Common myeloid progenitor, CD34-positive (primary cell): Measurements from ENCODE around the gene LYRM1.
A peak's percentile ranks its signal among the peaks of the same experiment; 100 is the strongest.

Experiments used
- CTCF ChIA-PET: fragments of 350-600 bp; sonication (Branson Sonifier 250); formaldehyde crosslinking; loops from one replicate; lab custom pipeline; 2021; ENCODE audit warnings: antibody characterized with exemption; lab: Charles Lee
- POLR2A ChIA-PET: fragments of 350-600 bp; sonication (Branson Sonifier 250); formaldehyde crosslinking; loops from one replicate; lab custom pipeline; 2021; ENCODE audit warnings: antibody characterized with exemption; lab: Charles Lee
- DNase-seq, 3 donors: peaks; one replicate each; pipeline versions ENCODE4 v3.0.0 to v3.0.0-alpha.2; 2013
- H3K27ac ChIP-seq, 2 experiments: 1 replicate in 1 of 2; 2 replicates in 1 of 2; pipeline ENCODE4 v1.7.0; 2013; ENCODE audit warnings: inconsistent platforms in 2 of 2, low read length in 2 of 2, mild to moderate bottlenecking in 2 of 2, low read depth in 1 of 2, moderate library complexity in 1 of 2; ENCODE audit not compliant: severe bottlenecking in 2 of 2, insufficient read depth in 1 of 2, poor library complexity in 1 of 2
- H3K27me3 ChIP-seq, 5 experiments: replicated peaks in 2 of 5; 1 replicate in 3 of 5; 2 replicates in 2 of 5; pipeline versions ENCODE4 v1.6.1 to v1.7.0; 2013; ENCODE audit warnings: low read length in 4 of 5, mild to moderate bottlenecking in 2 of 5, moderate library complexity in 2 of 5, inconsistent platforms in 1 of 5; ENCODE audit not compliant: insufficient read depth in 5 of 5, control insufficient read depth in 4 of 5
- H3K36me3 ChIP-seq, 4 experiments: 1 replicate in 2 of 4; 2 replicates in 2 of 4; pipeline versions ENCODE4 v1.6.1 to v1.7.0; 2013; ENCODE audit warnings: low read length in 3 of 4, control low read depth in 1 of 4, mild to moderate bottlenecking in 1 of 4; ENCODE audit not compliant: control insufficient read depth in 4 of 4, insufficient read depth in 4 of 4
- H3K4me1 ChIP-seq, 4 experiments: 1 replicate in 3 of 4; 2 replicates in 1 of 4; pipeline versions ENCODE4 v1.6.1 to v1.7.1; 2013; ENCODE audit warnings: low read length in 3 of 4, mild to moderate bottlenecking in 3 of 4, control low read depth in 1 of 4, inconsistent platforms in 1 of 4, moderate library complexity in 1 of 4; ENCODE audit not compliant: control insufficient read depth in 4 of 4, insufficient read depth in 4 of 4; ENCODE audit errors: control extremely low read depth in 1 of 4
- H3K4me3 ChIP-seq, 7 experiments: 1 replicate in 4 of 7; 2 replicates in 3 of 7; pipeline versions ENCODE4 v1.5.1 to v1.7.0; 2013; ENCODE audit warnings: mild to moderate bottlenecking in 7 of 7, low read length in 6 of 7, moderate library complexity in 6 of 7, inconsistent platforms in 2 of 7, low read depth in 2 of 7, control low read depth in 1 of 7; ENCODE audit not compliant: insufficient read depth in 4 of 7, control insufficient read depth in 1 of 7; ENCODE audit errors: extremely low read depth in 1 of 7
- H3K9me3 ChIP-seq, 5 experiments: 1 replicate in 4 of 5; 2 replicates in 1 of 5; pipeline versions ENCODE4 v1.6.1 to v1.7.1; 2013; ENCODE audit warnings: low read length in 4 of 5, mild to moderate bottlenecking in 2 of 5, inconsistent platforms in 1 of 5, low read depth in 1 of 5, moderate library complexity in 1 of 5; ENCODE audit not compliant: control insufficient read depth in 4 of 5, insufficient read depth in 2 of 5; ENCODE audit errors: control extremely low read depth in 1 of 5
- WGBS: methylation state at CpG from one replicate; pipeline ENCODE4 v1.1.5; 2013; ENCODE audit not compliant: insufficient coverage; 5-methylcytosine and 5-hydroxymethylcytosine counted together

LYRM1 gene

DNA sequence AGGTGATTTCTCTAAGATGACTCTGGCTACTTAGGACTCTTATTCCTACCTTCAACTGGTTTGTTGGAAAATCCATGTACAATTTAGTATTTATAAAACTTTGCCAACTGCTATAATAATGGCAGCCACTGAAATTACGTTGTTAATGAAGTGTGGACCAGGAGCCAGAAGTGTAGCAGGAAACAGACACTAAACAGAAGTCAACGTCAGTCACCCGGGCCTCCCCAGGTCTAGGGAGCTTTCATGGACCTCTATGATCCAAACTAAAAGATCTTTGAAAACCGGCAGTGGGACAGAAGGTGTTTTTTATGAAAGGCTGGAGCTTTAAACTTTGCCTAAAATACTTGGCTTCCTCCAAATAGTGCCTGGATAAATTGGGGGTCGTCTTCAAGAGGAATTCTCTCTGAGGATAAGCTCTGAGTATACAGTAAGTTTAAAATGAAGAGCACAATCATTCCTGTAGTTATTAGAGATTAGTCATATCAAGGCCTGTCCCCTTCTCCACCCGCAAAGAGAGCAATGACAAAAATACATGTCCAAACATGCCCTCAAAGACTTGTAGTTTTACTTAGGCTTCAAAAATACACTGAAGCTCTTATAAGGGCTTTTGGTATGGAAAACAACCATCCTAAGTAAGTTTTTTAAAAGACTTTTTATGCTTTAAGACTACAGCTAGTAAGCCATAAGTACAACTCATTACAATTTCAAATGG, 35.0 kb upstream of the LYRM1 start:
- Histone ChIP-seq H3K4me3 (no peak overlapping the region), H3K36me3 (peaks cover 3 to 28% (median 21%) of the 10 kb centered on the region in 4 experiments), H3K27me3 (no peaks in the 10 kb centered on the region), H3K4me1 (peaks cover 0 to 40% (median 15%) of the 10 kb centered on the region in 4 experiments), H3K27ac (no peak overlapping the region), H3K9me3 (no peaks in the 10 kb centered on the region)
- ChIA-PET POLR2A (no interaction called here), CTCF (interaction anchor here (0.5 to 3.5 kb wide), 8 partner anchors 9 to 1234 kb away, joined by 3 to 13 read pairs (median 4); no protein-coding TSS in a partner anchor)
- DNase-seq, result no peak
- 93% methylated on average over 5 of the region's 6 CpGs for WGBS

DNA sequence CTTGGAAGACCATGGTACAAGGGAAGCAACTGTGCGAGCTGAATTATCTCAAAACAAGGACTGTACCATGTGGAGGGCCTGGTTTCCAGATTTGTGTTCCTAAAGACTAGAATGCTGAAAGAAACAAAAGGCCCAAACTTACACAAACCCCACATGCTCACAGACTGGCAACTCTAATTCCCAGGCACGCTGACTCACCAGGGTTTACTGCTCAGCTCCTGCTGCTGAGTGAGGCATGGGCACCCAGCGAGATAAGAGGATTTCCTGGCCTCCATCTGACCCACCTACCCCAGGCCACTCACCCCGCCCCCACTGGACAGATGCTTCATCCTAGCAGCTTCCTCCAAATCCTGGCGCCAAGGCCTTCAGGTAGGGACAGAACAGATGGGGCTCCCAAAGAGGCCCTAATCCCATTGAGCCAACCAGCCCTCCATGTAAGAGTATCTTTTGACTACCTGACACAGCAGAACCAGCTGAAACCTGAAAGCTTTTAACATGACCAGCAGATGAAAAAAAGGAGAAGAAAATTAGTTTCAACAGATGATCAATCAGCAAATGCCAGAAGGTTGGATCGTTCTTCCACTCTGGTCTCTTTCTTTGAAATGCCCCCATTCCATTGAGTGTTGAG, 34.3 kb upstream of the LYRM1 start:
- Histone ChIP-seq H3K36me3 (peaks cover 3 to 23% (median 15%) of the 10 kb centered on the region in 4 experiments), H3K4me3 (no peak overlapping the region), H3K27ac (no peak overlapping the region), H3K9me3 (no peaks in the 10 kb centered on the region), H3K27me3 (no peaks in the 10 kb centered on the region), H3K4me1 (peaks cover 0 to 47% (median 19%) of the 10 kb centered on the region in 4 experiments)
- 82% methylated on average over 3 of the region's 6 CpGs for WGBS
- ChIA-PET CTCF (interaction anchor here (0.8 to 3.5 kb wide), 7 partner anchors 9 to 66 kb away, joined by 3 to 13 read pairs (median 5); no protein-coding TSS in a partner anchor), POLR2A (no interaction called here)
- DNase-seq, result peak in 2 of 3 donors; percentile 41 to 55

DNA sequence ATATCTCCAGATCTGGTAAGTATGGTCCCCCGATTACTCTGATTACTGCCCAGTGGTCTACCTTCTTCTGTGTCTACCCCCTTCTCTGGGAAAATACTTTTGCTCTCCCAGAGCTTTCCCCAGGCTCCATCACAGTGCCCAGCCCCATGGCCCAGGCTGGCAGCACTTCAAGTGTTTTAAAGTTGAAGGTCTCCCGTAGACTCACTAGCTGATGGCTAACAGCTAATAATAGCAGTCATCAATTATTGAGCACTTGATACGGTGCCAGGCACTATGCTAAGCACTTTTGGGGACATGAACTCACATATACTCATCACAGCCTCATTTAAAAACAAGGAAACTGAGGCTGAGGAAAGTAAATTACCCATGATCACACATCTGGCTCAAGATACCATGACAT, 33.8 kb upstream of the LYRM1 start:
- 100% methylated on average over 2 of the region's 3 CpGs for WGBS
- Histone ChIP-seq H3K27ac (no peak overlapping the region), H3K4me1 (peaks cover 0 to 53% (median 22%) of the 10 kb centered on the region in 4 experiments), H3K27me3 (no peaks in the 10 kb centered on the region), H3K4me3 (no peak overlapping the region), H3K36me3 (peaks cover 3 to 18% (median 10%) of the 10 kb centered on the region in 4 experiments), H3K9me3 (no peaks in the 10 kb centered on the region)
- POLR2A ChIA-PET, result no interaction called here
- CTCF ChIA-PET, result interaction anchor here (1.3 to 3.5 kb wide), 7 partner anchors 8 to 21 kb away, joined by 4 to 14 read pairs (median 7); no protein-coding TSS in a partner anchor
- DNase-seq, result no peak

DNA sequence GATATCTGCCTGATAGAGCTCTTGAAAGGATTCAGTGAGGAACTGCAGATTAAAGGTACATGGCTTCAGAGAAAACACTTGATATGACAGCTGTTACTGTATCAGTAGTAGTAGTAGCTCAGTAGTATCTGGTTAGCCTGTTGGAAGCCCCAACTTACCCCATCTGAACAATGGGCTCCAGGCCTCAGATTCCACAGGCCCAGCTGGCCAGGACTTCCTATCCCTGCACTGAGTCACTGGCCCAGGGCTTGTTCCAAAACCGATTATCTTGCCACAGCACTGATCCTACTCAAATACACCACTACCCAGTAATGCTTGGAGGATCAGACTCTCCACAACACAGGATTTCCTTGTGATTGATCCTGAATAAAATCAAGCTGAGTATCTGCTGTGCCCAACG, 33.0 kb upstream of the LYRM1 start:
- ChIA-PET POLR2A (no interaction called here), CTCF (interaction anchor here (1.5 to 3.1 kb wide), 2 partner anchors 13 to 17 kb away, joined by 7 to 14 read pairs; no protein-coding TSS in a partner anchor)
- Histone ChIP-seq H3K4me3 (no peak overlapping the region), H3K27ac (no peak overlapping the region), H3K27me3 (no peaks in the 10 kb centered on the region), H3K4me1 (peaks cover 0 to 60% (median 26%) of the 10 kb centered on the region in 4 experiments), H3K9me3 (no peaks in the 10 kb centered on the region), H3K36me3 (peaks cover 0 to 10% (median 2%) of the 10 kb centered on the region in 4 experiments)
- DNase-seq, result no peak
- 96% methylated on average over 2 of the region's 2 CpGs for WGBS

DNA sequence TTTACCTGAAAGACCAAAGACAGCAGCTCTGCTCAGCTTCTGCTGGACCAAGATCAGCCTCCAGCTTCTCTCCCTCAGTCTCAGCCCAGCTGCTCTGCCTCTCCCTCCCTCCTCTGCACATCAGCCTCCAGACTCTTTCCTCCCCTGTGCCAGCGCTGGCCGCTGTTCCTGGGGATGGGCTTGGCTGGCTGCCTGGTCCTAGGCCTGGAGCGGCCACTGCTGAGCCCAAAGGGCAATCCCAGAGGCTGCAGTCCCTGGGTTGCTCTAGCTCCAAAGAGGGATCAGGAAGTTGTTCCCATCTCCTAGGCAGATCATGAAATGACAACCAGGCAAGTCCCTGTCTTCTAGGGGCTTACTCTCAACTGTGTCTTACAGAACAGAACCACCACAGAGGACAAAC, 31.7 kb upstream of the LYRM1 start:
- no peak for DNase-seq
- Histone ChIP-seq H3K4me1 (peaks cover 0 to 62% (median 26%) of the 10 kb centered on the region in 4 experiments), H3K4me3 (no peak overlapping the region), H3K27ac (no peak overlapping the region), H3K27me3 (no peaks in the 10 kb centered on the region), H3K36me3 (peaks cover 0 to 6% (median 2%) of the 10 kb centered on the region in 4 experiments), H3K9me3 (no peaks in the 10 kb centered on the region)
- ChIA-PET CTCF (interaction anchor here (3.1 kb wide), 1 partner anchor 18 kb away, joined by 14 read pairs; no protein-coding TSS in a partner anchor), POLR2A (no interaction called here)
- WGBS, result 76% methylated on average over 3 of the region's 3 CpGs

DNA sequence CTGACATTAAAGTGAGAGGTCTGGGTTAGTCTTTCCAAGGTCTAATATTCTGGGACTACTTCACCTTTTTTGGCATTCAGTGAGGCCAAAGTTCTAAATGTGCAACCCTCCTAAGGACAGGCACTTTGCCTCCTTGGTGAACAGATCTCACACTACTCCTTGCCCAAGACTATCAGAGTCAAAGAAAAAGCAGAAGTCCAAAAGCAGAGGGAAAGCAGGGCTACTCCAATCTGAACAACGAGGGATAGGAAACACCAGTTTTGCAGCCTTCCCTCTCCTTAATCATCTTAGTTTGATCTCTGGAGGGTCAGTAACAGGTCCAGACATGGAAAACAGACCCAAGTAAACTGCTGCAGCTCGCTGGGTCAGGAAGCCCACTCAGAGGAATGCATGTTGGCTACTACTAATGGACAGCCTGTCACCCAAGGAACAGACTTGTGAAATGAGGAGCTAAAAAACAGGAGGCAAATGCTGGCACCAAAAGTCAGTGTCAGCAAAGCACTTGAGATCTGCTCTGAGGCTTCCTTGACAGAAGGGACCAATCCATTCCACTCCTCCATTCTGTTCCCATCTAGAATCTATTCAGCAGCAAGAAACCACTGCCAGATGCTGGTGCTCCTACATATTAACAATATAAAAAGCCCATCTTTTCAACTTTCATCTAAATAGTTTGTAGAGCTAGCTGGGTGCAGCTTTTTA, 30.3 kb upstream of the LYRM1 start:
- CTCF ChIA-PET, result interaction anchor here (1.0 to 1.3 kb wide), 3 partner anchors 18 to 21 kb away, joined by 3 to 4 read pairs (median 4); no protein-coding TSS in a partner anchor

More for the DNA sequence above, 30.3 kb upstream of the LYRM1 start:
- H3K9me3 ChIP-seq, result no peaks in the 10 kb centered on the region
- H3K4me1 ChIP-seq, result peaks cover 0 to 66% (median 30%) of the 10 kb centered on the region in 4 experiments
- H3K27ac ChIP-seq, result no peak overlapping the region
- WGBS, result 32% methylated on average over 2 of the region's 2 CpGs
- peak in 2 of 3 donors; percentile 27 to 28 for DNase-seq
- no peak overlapping the region for H3K4me3 ChIP-seq
- H3K36me3 ChIP-seq, result peaks cover 0 to 6% (median 2%) of the 10 kb centered on the region in 4 experiments
- POLR2A ChIA-PET, result no interaction called here
- H3K27me3 ChIP-seq, result no peaks in the 10 kb centered on the region
